ENCODE measurements around the gene MAT2B.

The MAT2B gene

DNA sequence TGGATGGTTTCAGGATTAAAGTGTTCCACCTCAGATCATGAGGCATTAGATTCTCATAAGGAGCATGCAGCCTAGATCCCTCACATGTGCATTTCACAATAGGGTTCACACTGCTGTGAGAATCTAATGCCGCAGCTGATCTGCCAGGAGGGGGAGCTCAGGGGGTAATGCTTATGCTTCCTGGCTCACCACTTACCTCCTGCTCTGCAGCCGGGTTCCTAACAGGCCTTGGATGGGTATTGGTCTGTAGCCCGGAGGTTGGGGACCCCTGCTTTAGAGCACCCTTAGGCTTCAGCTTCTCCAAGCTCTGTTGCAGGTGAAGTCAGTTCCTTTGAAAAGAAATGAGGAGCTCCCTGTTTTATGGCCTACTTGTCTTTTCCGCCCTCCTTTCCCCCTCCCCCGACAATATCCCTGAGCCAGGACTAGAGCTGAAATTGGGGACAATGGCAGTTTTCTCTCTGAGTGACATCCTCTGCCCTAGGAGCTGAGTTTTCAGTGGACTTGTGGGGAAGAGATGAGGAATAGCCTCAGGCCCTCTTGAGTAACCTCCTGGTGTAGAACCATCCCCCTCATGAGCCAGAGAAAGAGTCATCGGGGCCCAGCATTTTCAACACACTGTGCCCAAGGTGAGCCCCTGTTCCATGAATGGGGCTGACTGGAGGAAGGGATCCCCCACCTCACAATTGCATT, 16.2 kb upstream of the MAT2B start:
- Histone ChIP-seq H3K9me3 (ENCODE audit: control insufficient read depth, insufficient read depth, low read depth, low read length) (no peaks in the 10 kb centered on the region), H3K36me3 (ENCODE audit: control insufficient read depth in 2 of 2, insufficient read depth in 1 of 2, low read length in 2 of 2) (peaks cover 56 to 75% of the 10 kb centered on the region in 2 experiments), H3K27ac (ENCODE audit: extremely low read depth, low read depth, low read length) (no peak overlapping the region), H3K4me1 (ENCODE audit: control insufficient read depth, insufficient read depth, low read length) (no peaks in the 10 kb centered on the region), H3K4me3 (ENCODE audit: low read depth, low read length) (no peak overlapping the region)
- CTCF ChIA-PET: interaction anchor here (0.6 to 1.4 kb wide), 3 partner anchors 10 to 20 kb away, joined by 3 to 5 read pairs (median 3); no protein-coding TSS in a partner anchor
- POLR2A ChIA-PET: no interaction called here
- TF ChIP-seq TRIM28 (IDR thresholded peaks at IDR 0.05; ENCODE audit: borderline replicate concordance, low read length) (peak; percentile 65; the same call in 1 of the 2 replicates), ZFP37 (tag by site-specific recombination; IDR thresholded peaks at IDR 0.05) (no peak), ZNF37A (tag by site-specific recombination; IDR thresholded peaks at IDR 0.05) (no peak), ZNF843 (tag by site-specific recombination; IDR thresholded peaks at IDR 0.05) (no peak)
- TF ChIP-seq, protein P1, sequence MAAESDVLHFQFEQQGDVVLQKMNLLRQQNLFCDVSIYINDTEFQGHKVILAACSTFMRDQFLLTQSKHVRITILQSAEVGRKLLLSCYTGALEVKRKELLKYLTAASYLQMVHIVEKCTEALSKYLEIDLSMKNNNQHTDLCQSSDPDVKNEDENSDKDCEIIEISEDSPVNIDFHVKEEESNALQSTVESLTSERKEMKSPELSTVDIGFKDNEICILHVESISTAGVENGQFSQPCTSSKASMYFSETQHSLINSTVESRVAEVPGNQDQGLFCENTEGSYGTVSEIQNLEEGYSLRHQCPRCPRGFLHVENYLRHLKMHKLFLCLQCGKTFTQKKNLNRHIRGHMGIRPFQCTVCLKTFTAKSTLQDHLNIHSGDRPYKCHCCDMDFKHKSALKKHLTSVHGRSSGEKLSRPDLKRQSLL (tag by site-specific recombination; IDR thresholded peaks at IDR 0.05): no peak
- TF ChIP-seq, protein P2, sequence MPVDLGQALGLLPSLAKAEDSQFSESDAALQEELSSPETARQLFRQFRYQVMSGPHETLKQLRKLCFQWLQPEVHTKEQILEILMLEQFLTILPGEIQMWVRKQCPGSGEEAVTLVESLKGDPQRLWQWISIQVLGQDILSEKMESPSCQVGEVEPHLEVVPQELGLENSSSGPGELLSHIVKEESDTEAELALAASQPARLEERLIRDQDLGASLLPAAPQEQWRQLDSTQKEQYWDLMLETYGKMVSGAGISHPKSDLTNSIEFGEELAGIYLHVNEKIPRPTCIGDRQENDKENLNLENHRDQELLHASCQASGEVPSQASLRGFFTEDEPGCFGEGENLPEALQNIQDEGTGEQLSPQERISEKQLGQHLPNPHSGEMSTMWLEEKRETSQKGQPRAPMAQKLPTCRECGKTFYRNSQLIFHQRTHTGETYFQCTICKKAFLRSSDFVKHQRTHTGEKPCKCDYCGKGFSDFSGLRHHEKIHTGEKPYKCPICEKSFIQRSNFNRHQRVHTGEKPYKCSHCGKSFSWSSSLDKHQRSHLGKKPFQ (tag by site-specific recombination; IDR thresholded peaks at IDR 0.05): no peak; the same call in 1 of the 2 replicates

DNA sequence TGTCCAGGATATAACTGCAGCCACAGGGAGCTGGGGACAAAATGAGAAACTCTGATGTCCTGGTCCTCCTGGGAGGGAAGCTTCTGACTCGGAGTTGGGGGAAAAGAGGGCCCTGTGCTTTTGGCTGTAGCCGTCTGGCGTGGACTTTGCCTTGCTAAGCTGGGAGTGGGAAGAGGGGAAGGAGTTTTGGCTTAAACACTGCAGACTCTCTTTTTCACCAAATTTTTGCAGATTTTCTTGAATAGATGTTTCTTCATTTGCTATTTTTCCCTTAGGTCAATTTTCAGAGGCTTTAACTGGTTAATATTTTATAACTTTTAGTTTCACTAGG, 15.7 kb upstream of the MAT2B start:
- Histone ChIP-seq H3K4me1 (ENCODE audit: control insufficient read depth, insufficient read depth, low read length) (no peaks in the 10 kb centered on the region), H3K27ac (ENCODE audit: extremely low read depth, low read depth, low read length) (no peak overlapping the region), H3K36me3 (ENCODE audit: control insufficient read depth in 2 of 2, insufficient read depth in 1 of 2, low read length in 2 of 2) (peaks cover 50 to 71% of the 10 kb centered on the region in 2 experiments), H3K4me3 (ENCODE audit: low read depth, low read length) (no peak overlapping the region), H3K9me3 (ENCODE audit: control insufficient read depth, insufficient read depth, low read depth, low read length) (no peaks in the 10 kb centered on the region)
- CTCF ChIA-PET: interaction anchor here (0.6 to 1.4 kb wide), 2 partner anchors 10 to 16 kb away, joined by 3 to 5 read pairs; no protein-coding TSS in a partner anchor
- TF ChIP-seq, protein P3, sequence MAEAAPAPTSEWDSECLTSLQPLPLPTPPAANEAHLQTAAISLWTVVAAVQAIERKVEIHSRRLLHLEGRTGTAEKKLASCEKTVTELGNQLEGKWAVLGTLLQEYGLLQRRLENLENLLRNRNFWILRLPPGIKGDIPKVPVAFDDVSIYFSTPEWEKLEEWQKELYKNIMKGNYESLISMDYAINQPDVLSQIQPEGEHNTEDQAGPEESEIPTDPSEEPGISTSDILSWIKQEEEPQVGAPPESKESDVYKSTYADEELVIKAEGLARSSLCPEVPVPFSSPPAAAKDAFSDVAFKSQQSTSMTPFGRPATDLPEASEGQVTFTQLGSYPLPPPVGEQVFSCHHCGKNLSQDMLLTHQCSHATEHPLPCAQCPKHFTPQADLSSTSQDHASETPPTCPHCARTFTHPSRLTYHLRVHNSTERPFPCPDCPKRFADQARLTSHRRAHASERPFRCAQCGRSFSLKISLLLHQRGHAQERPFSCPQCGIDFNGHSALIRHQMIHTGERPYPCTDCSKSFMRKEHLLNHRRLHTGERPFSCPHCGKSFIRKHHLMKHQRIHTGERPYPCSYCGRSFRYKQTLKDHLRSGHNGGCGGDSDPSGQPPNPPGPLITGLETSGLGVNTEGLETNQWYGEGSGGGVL (tag by site-specific recombination; IDR thresholded peaks at IDR 0.05): no peak
- no peak for TF ChIP-seq HOXC10 (CRISPR knock-in tag; IDR thresholded peaks at IDR 0.05)
- POLR2A ChIA-PET: interaction anchor here (0.9 kb wide), 1 partner anchor 29 kb away, joined by 3 read pairs; the partner anchor contains the start of genes HMMR and NUDCD2

DNA sequence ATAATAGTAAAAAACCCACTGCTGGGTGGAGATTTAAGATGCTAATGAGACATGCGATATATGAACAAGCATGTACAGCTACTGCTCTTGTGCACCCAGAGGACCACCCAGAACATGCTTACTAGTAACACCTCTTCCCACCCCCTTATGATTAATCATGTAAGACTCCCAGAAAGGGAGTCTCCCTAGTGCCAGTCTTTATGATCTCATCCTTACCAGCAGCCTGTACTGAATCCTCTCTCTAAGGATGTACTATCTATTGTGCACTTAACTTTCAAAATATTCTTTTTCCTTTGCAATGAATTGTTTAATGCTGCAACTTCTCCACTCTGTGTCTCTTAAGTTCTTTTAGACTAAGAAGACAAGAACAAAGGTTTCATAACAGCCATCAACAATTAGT, 9.1 kb upstream of the MAT2B start:
- no peak overlapping the region for H3K4me3 ChIP-seq (ENCODE audit: low read depth, low read length)
- TF ChIP-seq, protein P4, sequence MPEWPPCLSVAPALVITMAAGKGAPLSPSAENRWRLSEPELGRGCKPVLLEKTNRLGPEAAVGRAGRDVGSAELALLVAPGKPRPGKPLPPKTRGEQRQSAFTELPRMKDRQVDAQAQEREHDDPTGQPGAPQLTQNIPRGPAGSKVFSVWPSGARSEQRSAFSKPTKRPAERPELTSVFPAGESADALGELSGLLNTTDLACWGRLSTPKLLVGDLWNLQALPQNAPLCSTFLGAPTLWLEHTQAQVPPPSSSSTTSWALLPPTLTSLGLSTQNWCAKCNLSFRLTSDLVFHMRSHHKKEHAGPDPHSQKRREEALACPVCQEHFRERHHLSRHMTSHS (tag by site-specific recombination; IDR thresholded peaks at IDR 0.05): no peak
- TF ChIP-seq ZFP69B (tag by site-specific recombination; IDR thresholded peaks at IDR 0.05) (no peak), ZNF561 (tag by site-specific recombination; IDR thresholded peaks at IDR 0.05; ENCODE audit: borderline replicate concordance) (no peak), KLF16 (tag by site-specific recombination; IDR thresholded peaks at IDR 0.05) (no peak)
- TF ChIP-seq, protein P5, sequence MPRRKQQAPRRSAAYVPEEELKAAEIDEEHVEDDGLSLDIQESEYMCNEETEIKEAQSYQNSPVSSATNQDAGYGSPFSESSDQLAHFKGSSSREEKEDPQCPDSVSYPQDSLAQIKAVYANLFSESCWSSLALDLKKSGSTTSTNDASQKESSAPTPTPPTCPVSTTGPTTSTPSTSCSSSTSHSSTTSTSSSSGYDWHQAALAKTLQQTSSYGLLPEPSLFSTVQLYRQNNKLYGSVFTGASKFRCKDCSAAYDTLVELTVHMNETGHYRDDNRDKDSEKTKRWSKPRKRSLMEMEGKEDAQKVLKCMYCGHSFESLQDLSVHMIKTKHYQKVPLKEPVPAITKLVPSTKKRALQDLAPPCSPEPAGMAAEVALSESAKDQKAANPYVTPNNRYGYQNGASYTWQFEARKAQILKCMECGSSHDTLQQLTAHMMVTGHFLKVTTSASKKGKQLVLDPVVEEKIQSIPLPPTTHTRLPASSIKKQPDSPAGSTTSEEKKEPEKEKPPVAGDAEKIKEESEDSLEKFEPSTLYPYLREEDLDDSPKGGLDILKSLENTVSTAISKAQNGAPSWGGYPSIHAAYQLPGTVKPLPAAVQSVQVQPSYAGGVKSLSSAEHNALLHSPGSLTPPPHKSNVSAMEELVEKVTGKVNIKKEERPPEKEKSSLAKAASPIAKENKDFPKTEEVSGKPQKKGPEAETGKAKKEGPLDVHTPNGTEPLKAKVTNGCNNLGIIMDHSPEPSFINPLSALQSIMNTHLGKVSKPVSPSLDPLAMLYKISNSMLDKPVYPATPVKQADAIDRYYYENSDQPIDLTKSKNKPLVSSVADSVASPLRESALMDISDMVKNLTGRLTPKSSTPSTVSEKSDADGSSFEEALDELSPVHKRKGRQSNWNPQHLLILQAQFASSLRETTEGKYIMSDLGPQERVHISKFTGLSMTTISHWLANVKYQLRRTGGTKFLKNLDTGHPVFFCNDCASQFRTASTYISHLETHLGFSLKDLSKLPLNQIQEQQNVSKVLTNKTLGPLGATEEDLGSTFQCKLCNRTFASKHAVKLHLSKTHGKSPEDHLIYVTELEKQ (tag by site-specific recombination; IDR thresholded peaks at IDR 0.05; ENCODE audit: borderline replicate concordance): no peak
- TF ChIP-seq, protein P6, sequence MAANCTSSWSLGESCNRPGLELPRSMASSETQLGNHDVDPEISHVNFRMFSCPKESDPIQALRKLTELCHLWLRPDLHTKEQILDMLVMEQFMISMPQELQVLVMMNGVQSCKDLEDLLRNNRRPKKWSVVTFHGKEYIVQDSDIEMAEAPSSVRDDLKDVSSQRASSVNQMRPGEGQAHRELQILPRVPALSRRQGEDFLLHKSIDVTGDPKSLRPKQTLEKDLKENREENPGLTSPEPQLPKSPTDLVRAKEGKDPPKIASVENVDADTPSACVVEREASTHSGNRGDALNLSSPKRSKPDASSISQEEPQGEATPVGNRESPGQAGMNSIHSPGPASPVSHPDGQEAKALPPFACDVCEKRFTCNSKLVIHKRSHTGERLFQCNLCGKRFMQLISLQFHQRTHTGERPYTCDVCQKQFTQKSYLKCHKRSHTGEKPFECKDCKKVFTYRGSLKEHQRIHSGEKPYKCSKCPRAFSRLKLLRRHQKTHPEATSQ (tag by site-specific recombination; IDR thresholded peaks at IDR 0.05): no peak
- TF ChIP-seq, protein P7, sequence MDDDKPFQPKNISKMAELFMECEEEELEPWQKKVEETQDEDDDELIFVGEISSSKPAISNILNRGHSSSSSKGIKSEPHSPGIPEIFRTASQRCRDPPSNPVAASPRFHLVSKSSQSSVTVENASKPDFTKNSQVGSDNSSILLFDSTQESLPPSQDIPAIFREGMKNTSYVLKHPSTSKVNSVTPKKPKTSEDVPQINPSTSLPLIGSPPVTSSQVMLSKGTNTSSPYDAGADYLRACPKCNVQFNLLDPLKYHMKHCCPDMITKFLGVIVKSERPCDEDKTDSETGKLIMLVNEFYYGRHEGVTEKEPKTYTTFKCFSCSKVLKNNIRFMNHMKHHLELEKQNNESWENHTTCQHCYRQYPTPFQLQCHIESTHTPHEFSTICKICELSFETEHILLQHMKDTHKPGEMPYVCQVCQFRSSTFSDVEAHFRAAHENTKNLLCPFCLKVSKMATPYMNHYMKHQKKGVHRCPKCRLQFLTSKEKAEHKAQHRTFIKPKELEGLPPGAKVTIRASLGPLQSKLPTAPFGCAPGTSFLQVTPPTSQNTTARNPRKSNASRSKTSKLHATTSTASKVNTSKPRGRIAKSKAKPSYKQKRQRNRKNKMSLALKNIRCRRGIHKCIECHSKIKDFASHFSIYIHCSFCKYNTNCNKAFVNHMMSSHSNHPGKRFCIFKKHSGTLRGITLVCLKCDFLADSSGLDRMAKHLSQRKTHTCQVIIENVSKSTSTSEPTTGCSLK (tag by site-specific recombination; IDR thresholded peaks at IDR 0.05): no peak
- no peak overlapping the region for H3K27ac ChIP-seq (ENCODE audit: extremely low read depth, low read depth, low read length)
- peaks cover 10 to 21% of the 10 kb centered on the region in 2 experiments; a peak in 2 of 3 replicates for H3K36me3 ChIP-seq (ENCODE audit: control insufficient read depth in 2 of 2, insufficient read depth in 1 of 2, low read length in 2 of 2)
- ChIA-PET POLR2A (no interaction called here), CTCF (no interaction called here)
- no peaks in the 10 kb centered on the region for H3K9me3 ChIP-seq (ENCODE audit: control insufficient read depth, insufficient read depth, low read depth, low read length)
- H3K4me1 ChIP-seq (ENCODE audit: control insufficient read depth, insufficient read depth, low read length): no peaks in the 10 kb centered on the region
